Retina (tissue), 1 donor: ENCODE results near the gene DNAI4.
A peak's percentile ranks its signal among the peaks of the same experiment; 100 is the strongest.
"Not testable (repeated sequence)": the region's sequence is repeated elsewhere in the genome, so short reads cannot be mapped to it uniquely, and the experiment has no call there.

Experiments used
- DNase-seq: peaks from one replicate; pipeline ENCODE4 v3.0.0-alpha.2; 2016

DNAI4 gene

GRCh38 chr1:66824771-66825170 is 99.9 kb downstream of the DNAI4 start:
- no peak for DNase-seq

GRCh38 chr1:66809736-66810326 is 114.8 kb downstream of the DNAI4 start:
- no peak for DNase-seq

- DNase-seq = no peak
Observed at GRCh38 chr1:66809245-66809644, 115.4 kb downstream of the DNAI4 start.

- DNase-seq = not testable (repeated sequence)
Observed at GRCh38 chr1:66795839-66796238, 128.8 kb downstream of the DNAI4 start.

- no peak for DNase-seq
Observed at GRCh38 chr1:66791621-66792610, 132.7 kb downstream of the DNAI4 start.

- no peak for DNase-seq
Observed at GRCh38 chr1:66788231-66788939, 136.3 kb downstream of the DNAI4 start.

- no peak for DNase-seq
Observed at GRCh38 chr1:66787641-66788040, 137.0 kb downstream of the DNAI4 start.

- DNase-seq = not testable (repeated sequence)
Observed at GRCh38 chr1:66785800-66786199, 138.9 kb downstream of the DNAI4 start.

- DNase-seq = no peak
Observed at GRCh38 chr1:66779475-66780078, 145.1 kb downstream of the DNAI4 start.

GRCh38 chr1:66778969-66779368 is 145.7 kb downstream of the DNAI4 start:
- no peak for DNase-seq

GRCh38 chr1:66778266-66778665 is 146.4 kb downstream of the DNAI4 start:
- DNase-seq = peak; percentile 28

- peak; percentile 49 for DNase-seq
Observed at GRCh38 chr1:66777831-66778230, 146.8 kb downstream of the DNAI4 start.

- DNase-seq = no peak
Observed at GRCh38 chr1:66775646-66776045, 149.0 kb downstream of the DNAI4 start.

- no peak for DNase-seq
Observed at GRCh38 chr1:66774438-66774837, 150.2 kb downstream of the DNAI4 start.

- DNase-seq = no peak
Observed at GRCh38 chr1:66773227-66773626, 151.4 kb downstream of the DNAI4 start.

- DNase-seq = no peak
Observed at GRCh38 chr1:66770694-66771093, 154.0 kb downstream of the DNAI4 start.

- DNase-seq = no peak
Observed at GRCh38 chr1:66770240-66770639, 154.4 kb downstream of the DNAI4 start.

- no peak for DNase-seq
Observed at GRCh38 chr1:66769512-66770229, 155.0 kb downstream of the DNAI4 start.

GRCh38 chr1:66768965-66769364 is 155.7 kb downstream of the DNAI4 start:
- no peak for DNase-seq

GRCh38 chr1:66767626-66768025 is 157.0 kb downstream of the DNAI4 start:
- DNase-seq = no peak

GRCh38 chr1:66764994-66765578 is 159.6 kb downstream of the DNAI4 start:
- DNase-seq = peak; percentile 34
